Fibroblast of lung (primary cell): ENCODE measurements around the gene NCR3LG1.

ENCODE experiments used
- CTCF ChIP-seq, 2 donors: IDR thresholded peaks in 1 of 2; conservative IDR thresholded peaks in 1 of 2; 1 replicate in 1 of 2; 2 replicates in 1 of 2; pipeline ENCODE4 v1.5.1; 2011 to 2012; ENCODE audit warnings: low read length in 2 of 2, control low read depth in 1 of 2, inconsistent platforms in 1 of 2, low read depth in 1 of 2, mild to moderate bottlenecking in 1 of 2
- EZH2 ChIP-seq: IDR thresholded peaks from 2 replicates; pipeline ENCODE4 v1.5.1; 2012; ENCODE audit warnings: low read length, control low read depth, mild to moderate bottlenecking; ENCODE audit errors: missing control alignments

GRCh38 chr11:17383461-17383860 lies 31.9 kb downstream of the NCR3LG1 start:
- TF ChIP-seq EZH2 (no peak), CTCF (conservative IDR thresholded peaks at IDR 0.05 in 1 of 2, IDR thresholded peaks at IDR 0.05 in 1 of 2; ENCODE audit: low read depth in 1 of 2, low read length in 2 of 2) (no peak)
